H1 (cell line): ENCODE data around the gene MCC. TPM values are rescaled to one million over a fixed set of nuclear protein-coding genes. Genes with fewer than 3 reads are reported as not detected.

Experiments
- CTCF ChIA-PET: fragments of 300-600 bp; sonication (Branson Sonifier 250); formaldehyde crosslinking; loops from one replicate; lab custom pipeline; 2021; ENCODE audit not compliant: partially characterized antibody; lab: Charles Lee
- POLR2A ChIA-PET: fragments of 300-600 bp; sonication (Branson Sonifier 250); formaldehyde crosslinking; loops from one replicate; lab custom pipeline; 2021; ENCODE audit warnings: inconsistent platforms; ENCODE audit not compliant: partially characterized antibody; lab: Charles Lee
- DNase-seq, 2 experiments: peaks; one replicate each; pipeline versions ENCODE4 v3.0.0 to v3.0.0-alpha.2; 2010 to 2022; ENCODE audit warnings: low spot score in 2 of 2, low read depth in 1 of 2, mixed read lengths in 1 of 2
- FAIRE-seq: peaks from 2 replicates; lab custom pipeline; 2011; peaks lifted over from hg19 to GRCh38; lab: Jason Lieb, UNC
- H2AFZ ChIP-seq: 2 replicates; pipeline ENCODE4 v1.8.1; 2012; ENCODE audit warnings: low read length, inconsistent platforms
- H2AK5ac ChIP-seq: 2 replicates; pipeline ENCODE4 v1.6.1; 2013; ENCODE audit warnings: low read depth, low read length
- H2BK120ac ChIP-seq: replicated peaks from 2 replicates; pipeline ENCODE3; 2013; ENCODE audit warnings: low read depth, low read length, inconsistent platforms
- H2BK12ac ChIP-seq: 2 replicates; pipeline ENCODE4 v1.6.1; 2013; ENCODE audit warnings: low read depth, low read length
- H2BK15ac ChIP-seq: 2 replicates; pipeline ENCODE4 v1.6.1; 2013; ENCODE audit warnings: low read length
- H2BK20ac ChIP-seq: 2 replicates; pipeline ENCODE4 v1.6.1; 2013; ENCODE audit warnings: low read length
- H2BK5ac ChIP-seq: 2 replicates; pipeline ENCODE4 v1.6.1; 2013; ENCODE audit warnings: low read depth, low read length
- H3K14ac ChIP-seq: 2 replicates; pipeline ENCODE4 v1.6.1; 2013; ENCODE audit warnings: inconsistent platforms; ENCODE audit not compliant: insufficient read length
- H3K18ac ChIP-seq: 2 replicates; pipeline ENCODE4 v1.6.1; 2013; ENCODE audit warnings: low read length; ENCODE audit errors: extremely low read depth
- H3K23ac ChIP-seq: 2 replicates; pipeline ENCODE4 v1.6.1; 2013; ENCODE audit warnings: inconsistent platforms; ENCODE audit not compliant: insufficient read length
- H3K23me2 ChIP-seq: 2 replicates; pipeline ENCODE4 v1.6.1; 2013; ENCODE audit warnings: low read depth, low read length
- H3K27ac ChIP-seq: 2 replicates; pipeline ENCODE4 v1.6.1; 2011; ENCODE audit warnings: low read depth, low read length, inconsistent platforms
- H3K27me3 ChIP-seq, 4 experiments: replicated peaks in 1 of 4; 1 replicate in 1 of 4; 2 replicates in 3 of 4; pipeline versions ENCODE4 v1.6.1 to v1.8.1; 2011 to 2013; ENCODE audit warnings: low read length in 3 of 4, mild to moderate bottlenecking in 3 of 4, inconsistent platforms in 2 of 4, mixed read lengths in 2 of 4, moderate library complexity in 1 of 4; ENCODE audit not compliant: control insufficient read depth in 3 of 4, insufficient read depth in 3 of 4; ENCODE audit errors: extremely low read depth in 1 of 4
- H3K36me3 ChIP-seq, 4 experiments: 2 replicates each; pipeline versions ENCODE4 v1.6.1 to v1.8.1; 2011 to 2013; ENCODE audit warnings: mild to moderate bottlenecking in 4 of 4, low read length in 3 of 4, moderate library complexity in 2 of 4, control low read depth in 1 of 4, inconsistent platforms in 1 of 4; ENCODE audit not compliant: insufficient read depth in 4 of 4, control insufficient read depth in 2 of 4
- H3K4ac ChIP-seq: replicated peaks from 2 replicates; pipeline ENCODE3; 2013; ENCODE audit warnings: low read length, low read depth, mixed read lengths, inconsistent platforms; ENCODE audit not compliant: insufficient read length
- H3K4me1 ChIP-seq, 4 experiments: replicated peaks in 1 of 4; 1 replicate in 1 of 4; 2 replicates in 3 of 4; pipeline versions ENCODE4 v1.6.1 to v1.8.1; 2011 to 2013; ENCODE audit warnings: low read length in 3 of 4, inconsistent platforms in 2 of 4, mixed read lengths in 1 of 4; ENCODE audit not compliant: insufficient read depth in 4 of 4, control insufficient read depth in 3 of 4
- H3K4me2 ChIP-seq, 2 experiments: 2 replicates each; pipeline versions ENCODE4 v1.6.1 to v1.8.1; 2011 to 2013; ENCODE audit warnings: low read depth in 2 of 2, low read length in 2 of 2, control low read depth in 1 of 2, inconsistent platforms in 1 of 2, mild to moderate bottlenecking in 1 of 2; ENCODE audit not compliant: insufficient read depth in 1 of 2
- H3K4me3 ChIP-seq, 4 experiments: fragments of 200-600, 300-600 bp in 1 of 4; sonication (generic), shearing (Covaris generic), sonication (Bioruptor Twin) in 1 of 4; 2 replicates each; pipeline versions ENCODE4 v1.5.1 to v1.8.1; 2011 to 2016; ENCODE audit warnings: low read length in 4 of 4, low read depth in 3 of 4, control low read depth in 2 of 4, inconsistent platforms in 2 of 4, mild to moderate bottlenecking in 2 of 4, mixed read lengths in 1 of 4, moderate library complexity in 1 of 4; ENCODE audit not compliant: insufficient read depth in 2 of 4; ENCODE audit errors: extremely low read depth in 1 of 4
- H3K56ac ChIP-seq: replicated peaks from 2 replicates; pipeline ENCODE3; 2013; ENCODE audit warnings: low read depth, mild to moderate bottlenecking, mixed read lengths, low read length, inconsistent platforms; ENCODE audit not compliant: insufficient read length
- H3K79me1 ChIP-seq: 2 replicates; pipeline ENCODE4 v1.6.1; 2013; ENCODE audit warnings: low read depth, low read length, control low read depth
- H3K79me2 ChIP-seq, 2 experiments: 2 replicates each; pipeline versions ENCODE4 v1.6.1 to v1.8.1; 2012 to 2013; ENCODE audit warnings: low read length in 2 of 2, mild to moderate bottlenecking in 2 of 2, inconsistent platforms in 1 of 2; ENCODE audit not compliant: insufficient read depth in 2 of 2, control insufficient read depth in 1 of 2
- H3K9ac ChIP-seq, 4 experiments: replicated peaks in 1 of 4; 1 replicate in 1 of 4; 2 replicates in 3 of 4; pipeline versions ENCODE4 v1.6.1 to v1.8.1; 2011 to 2013; ENCODE audit warnings: low read depth in 3 of 4, low read length in 3 of 4, control low read depth in 2 of 4, mild to moderate bottlenecking in 2 of 4, moderate library complexity in 2 of 4, inconsistent platforms in 1 of 4; ENCODE audit errors: extremely low read depth in 1 of 4
- H3K9me3 ChIP-seq, 2 experiments: 2 replicates each; pipeline versions ENCODE4 v1.6.1 to v1.8.1; 2012 to 2013; ENCODE audit warnings: mild to moderate bottlenecking in 2 of 2, moderate library complexity in 2 of 2, control low read depth in 1 of 2, inconsistent platforms in 1 of 2, low read depth in 1 of 2, low read length in 1 of 2, mixed read lengths in 1 of 2; ENCODE audit not compliant: insufficient read depth in 2 of 2
- H4K20me1 ChIP-seq, 2 experiments: replicated peaks in 1 of 2; 2 replicates each; pipeline versions ENCODE3 to v1.8.1; 2011 to 2013; ENCODE audit warnings: inconsistent platforms in 2 of 2, low read length in 2 of 2, mild to moderate bottlenecking in 1 of 2; ENCODE audit not compliant: insufficient read depth in 2 of 2, control insufficient read depth in 1 of 2
- H4K5ac ChIP-seq: 2 replicates; pipeline ENCODE4 v1.6.1; 2013; ENCODE audit warnings: low read length, low read depth, mixed read lengths, inconsistent platforms; ENCODE audit not compliant: insufficient read length
- H4K8ac ChIP-seq: 2 replicates; pipeline ENCODE4 v1.8.0; 2013; ENCODE audit warnings: mild to moderate bottlenecking, moderate library complexity, low read length, inconsistent platforms; ENCODE audit not compliant: insufficient read depth; ENCODE audit errors: extremely low read depth
- H4K91ac ChIP-seq: replicated peaks from 2 replicates; pipeline ENCODE3; 2013; ENCODE audit warnings: low read length, mixed read lengths, inconsistent platforms; ENCODE audit not compliant: insufficient read length
- FOSL1 ChIP-seq: IDR thresholded peaks from 2 replicates; pipeline ENCODE4 v1.6.1; 2011; ENCODE audit warnings: mild to moderate bottlenecking, low read depth, low read length, moderate library complexity; ENCODE audit not compliant: insufficient read depth
- HDAC6 ChIP-seq: IDR thresholded peaks from one replicate; pipeline ENCODE4 v1.7.1; 2012; ENCODE audit warnings: low read depth, mild to moderate bottlenecking, inconsistent platforms, low read length, moderate library complexity
- MAFK ChIP-seq: IDR thresholded peaks from 2 replicates; pipeline ENCODE4 v1.6.1; 2012; ENCODE audit warnings: low read depth, mild to moderate bottlenecking, improper control_type of control experiment, low read length
- POLR2A ChIP-seq, 2 experiments: IDR thresholded peaks; 1 replicate in 1 of 2; 2 replicates in 1 of 2; pipeline ENCODE4 v1.6.1; 2011; ENCODE audit warnings: low read depth in 2 of 2, low read length in 2 of 2, mild to moderate bottlenecking in 2 of 2; ENCODE audit errors: control extremely low read depth in 1 of 2
- SAP30 ChIP-seq: fragments of 300-600 bp; sonication (generic); IDR thresholded peaks from 2 replicates; pipeline ENCODE4 v1.7.1; 2012; ENCODE audit warnings: low read length, moderate library complexity, mild to moderate bottlenecking, inconsistent platforms; ENCODE audit not compliant: insufficient read depth, insufficient replicate concordance
- SP2 ChIP-seq: IDR thresholded peaks from 2 replicates; pipeline ENCODE4 v1.6.1; 2012; ENCODE audit warnings: mild to moderate bottlenecking, low read length, inconsistent platforms
- TEAD4 ChIP-seq: IDR thresholded peaks from 2 replicates; pipeline ENCODE4 v1.6.1; 2012; ENCODE audit warnings: low read depth, low read length, inconsistent platforms, mixed read lengths
- WGBS, 2 experiments: shearing (Covaris generic) in 1 of 2; methylation state at CpG; one replicate each; pipeline versions ENCODE4 v1.1.6 to v1.1.7; 2013 to 2015; ENCODE audit warnings: low lambda C conversion rate in 2 of 2, mixed read lengths in 2 of 2, inconsistent platforms in 1 of 2, low coverage in 1 of 2, missing lambda C conversion rate in 1 of 2; ENCODE audit not compliant: insufficient replicate concordance in 2 of 2, insufficient coverage in 1 of 2, insufficient read length in 1 of 2; ENCODE audit errors: extremely low coverage in 1 of 2, missing lambda C conversion rate in 1 of 2; 5-methylcytosine and 5-hydroxymethylcytosine counted together
- polyA plus RNA-seq, 7 experiments: library from polyadenylated mRNA; depleted of rRNA in 3 of 7; stranded (reverse) in 5 of 7; unstranded in 2 of 7; fragments of >200 nt in 5 of 7; fragments of 200-250 nt in 2 of 7; gene quantifications; 1 replicate in 5 of 7; 2 replicates in 1 of 7; 4 replicates in 1 of 7; pipeline versions ENCODE4 v1.2.1 to v1.2.3, GENCODE V29; 2011 to 2013; ENCODE audit warnings: missing spikeins in 2 of 7, mixed read lengths in 2 of 7
- total RNA-seq: library from RNA; stranded (reverse); fragmentation: NEBNext Ultra II Directional; extraction: Animal tissue kit (Norgen Biotek cat#: 25700); gene quantifications from 2 replicates; pipeline ENCODE4 v1.2.1, GENCODE V29; 2021
- TF ChIP-seq, protein P1 (sequence below): IDR thresholded peaks from 2 replicates; pipeline ENCODE4 v1.6.1; 2012; ENCODE audit warnings: inconsistent platforms
- TF ChIP-seq, protein P2 (sequence below): IDR thresholded peaks from 2 replicates; pipeline ENCODE4 v1.6.1; 2012; ENCODE audit warnings: inconsistent platforms

The MCC gene
- total and polyA plus RNA-seq, 2 of the 8 experiments (the other 6 are each of a cell fraction or from before 2014, with no cell fraction given): 2.6 to 18.3 TPM

DNA sequence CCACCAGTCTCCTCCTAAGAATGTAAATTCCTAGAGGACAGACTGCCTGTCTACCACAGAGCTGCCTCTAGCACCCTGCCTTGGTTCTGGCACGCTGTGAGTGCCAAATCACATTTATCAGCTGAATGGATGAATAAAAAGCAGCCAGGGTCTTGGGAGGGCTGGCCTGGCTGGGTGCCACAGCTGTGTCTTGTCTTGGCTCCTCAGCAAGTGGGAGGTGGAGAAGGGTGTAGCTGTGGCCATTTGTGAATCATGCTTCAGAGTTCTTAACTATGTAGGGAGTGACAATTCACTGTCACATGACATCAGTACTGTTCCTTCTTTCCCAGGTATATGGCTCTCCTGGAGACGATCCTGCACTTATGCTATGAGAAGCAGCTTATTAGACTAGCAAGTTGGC, 441.0 kb downstream of the MCC start:
- H2BK15ac ChIP-seq: no peak overlapping the region
- no peak overlapping the region for H3K18ac ChIP-seq
- no peak for FAIRE-seq
- H3K4me3 ChIP-seq: no peak overlapping the region
- no peaks in the 10 kb centered on the region for H3K79me2 ChIP-seq
- H3K36me3 ChIP-seq: peaks cover 0 to 7% (median 0%) of the 10 kb centered on the region in 4 experiments; a peak in 2 of 8 replicates
- no peak overlapping the region for H2AK5ac ChIP-seq
- no peaks in the 10 kb centered on the region for H3K9me3 ChIP-seq
- H3K27ac ChIP-seq: no peak overlapping the region
- no peak overlapping the region for H2BK20ac ChIP-seq
- H3K79me1 ChIP-seq: no peaks in the 10 kb centered on the region
- H3K14ac ChIP-seq: no peak overlapping the region
- H2AFZ ChIP-seq: no peak overlapping the region
- no peak overlapping the region for H4K91ac ChIP-seq
- H2BK5ac ChIP-seq: no peak overlapping the region
- no peak for DNase-seq
- ChIA-PET POLR2A (no interaction called here), CTCF (interaction anchor here (0.7 to 2.5 kb wide), 3 partner anchors 10 to 51 kb away, joined by 4 to 6 read pairs (median 5); no protein-coding TSS in a partner anchor)
- no peak overlapping the region for H3K4me2 ChIP-seq
- no peak overlapping the region for H4K8ac ChIP-seq
- 89% methylated on average over 2 of the region's 2 CpGs; no CpG with 5 or more reads in 1 of the 2 experiments for WGBS, 2 experiments
- H3K23ac ChIP-seq: no peak overlapping the region
- no peak overlapping the region for H3K56ac ChIP-seq
- no peak overlapping the region for H2BK120ac ChIP-seq
- H4K5ac ChIP-seq: no peak overlapping the region
- no peaks in the 10 kb centered on the region for H4K20me1 ChIP-seq
- no peaks in the 10 kb centered on the region for H3K27me3 ChIP-seq
- no peak overlapping the region for H2BK12ac ChIP-seq
- no peak overlapping the region for H3K4ac ChIP-seq
- no peak overlapping the region for H3K9ac ChIP-seq
- no peaks in the 10 kb centered on the region for H3K23me2 ChIP-seq
- no peaks in the 10 kb centered on the region for H3K4me1 ChIP-seq
- TF ChIP-seq, protein P1, sequence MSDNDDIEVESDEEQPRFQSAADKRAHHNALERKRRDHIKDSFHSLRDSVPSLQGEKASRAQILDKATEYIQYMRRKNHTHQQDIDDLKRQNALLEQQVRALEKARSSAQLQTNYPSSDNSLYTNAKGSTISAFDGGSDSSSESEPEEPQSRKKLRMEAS: no peak
- no peak for TF ChIP-seq POLR2A (IDR thresholded peaks at IDR 0.05; ENCODE audit: control extremely low read depth in 1 of 2, low read depth in 2 of 2, low read length in 2 of 2)
- TF ChIP-seq HDAC6: no peak
- TF ChIP-seq MAFK: no peak
- TF ChIP-seq SP2: no peak
- no peak for TF ChIP-seq SAP30
- TF ChIP-seq FOSL1: no peak
- no peak for TF ChIP-seq TEAD4
- TF ChIP-seq, protein P2, sequence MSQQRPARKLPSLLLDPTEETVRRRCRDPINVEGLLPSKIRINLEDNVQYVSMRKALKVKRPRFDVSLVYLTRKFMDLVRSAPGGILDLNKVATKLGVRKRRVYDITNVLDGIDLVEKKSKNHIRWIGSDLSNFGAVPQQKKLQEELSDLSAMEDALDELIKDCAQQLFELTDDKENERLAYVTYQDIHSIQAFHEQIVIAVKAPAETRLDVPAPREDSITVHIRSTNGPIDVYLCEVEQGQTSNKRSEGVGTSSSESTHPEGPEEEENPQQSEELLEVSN: no peak
